Astrocyte (in vitro differentiated cells and primary cell): ENCODE data around the gene TJP1. TPM values are rescaled to one million over a fixed set of nuclear protein-coding genes. Genes with fewer than 3 reads are reported as not detected.

Experiments used
- DNase-seq: peaks from one replicate; pipeline ENCODE4 v3.0.0-alpha.2; 2010; ENCODE audit warnings: low read depth
- FAIRE-seq: peaks from 2 replicates; lab custom pipeline; 2011; peaks lifted over from hg19 to GRCh38; lab: Jason Lieb, UNC
- H2AFZ ChIP-seq: 2 replicates; pipeline ENCODE4 v1.6.0; 2012; ENCODE audit warnings: low read depth, low read length, inconsistent platforms
- H3K27ac ChIP-seq: 2 replicates; pipeline ENCODE4 v1.5.1; 2011; ENCODE audit warnings: low read depth, low read length, inconsistent platforms
- H3K27me3 ChIP-seq: 2 replicates; pipeline ENCODE4 v1.6.0; 2011; ENCODE audit warnings: low read length, inconsistent platforms; ENCODE audit not compliant: insufficient read depth
- H3K36me3 ChIP-seq: 2 replicates; pipeline ENCODE4 v1.5.1; 2011; ENCODE audit warnings: low read length, inconsistent platforms; ENCODE audit not compliant: insufficient read depth
- H3K4me1 ChIP-seq: 2 replicates; pipeline ENCODE4 v1.5.1; 2011; ENCODE audit warnings: low read length, inconsistent platforms; ENCODE audit not compliant: insufficient read depth
- H3K4me2 ChIP-seq: 2 replicates; pipeline ENCODE4 v1.6.0; 2012; ENCODE audit warnings: low read length, inconsistent platforms
- H3K4me3 ChIP-seq: 2 replicates; pipeline ENCODE4 v1.5.1; 2011; ENCODE audit warnings: low read depth, mild to moderate bottlenecking, low read length, inconsistent platforms; ENCODE audit not compliant: insufficient read depth
- H3K79me2 ChIP-seq: 2 replicates; pipeline ENCODE4 v1.6.0; 2012; ENCODE audit warnings: mild to moderate bottlenecking, low read length, inconsistent platforms; ENCODE audit not compliant: insufficient read depth
- H3K9ac ChIP-seq: 2 replicates; pipeline ENCODE4 v1.6.0; 2012; ENCODE audit warnings: mild to moderate bottlenecking, low read length, inconsistent platforms
- H3K9me3 ChIP-seq: 2 replicates; pipeline ENCODE4 v1.5.1; 2012; ENCODE audit warnings: low read depth, mild to moderate bottlenecking, low read length, inconsistent platforms; ENCODE audit not compliant: insufficient read depth
- H4K20me1 ChIP-seq: 2 replicates; pipeline ENCODE4 v1.6.0; 2012; ENCODE audit warnings: low read length, inconsistent platforms; ENCODE audit not compliant: insufficient read depth
- H3K27ac Mint-ChIP-seq: one replicate; pipeline ENCODE4 v1.8.0; 2021; ENCODE audit warnings: mild to moderate bottlenecking, mixed read lengths; ENCODE audit not compliant: unreplicated experiment
- H3K27me3 Mint-ChIP-seq: one replicate; pipeline ENCODE4 v1.8.0; 2021; ENCODE audit warnings: low read depth, mixed read lengths; ENCODE audit not compliant: unreplicated experiment
- H3K36me3 Mint-ChIP-seq: one replicate; pipeline ENCODE4 v1.8.0; 2021; ENCODE audit warnings: low read depth, mixed read lengths; ENCODE audit not compliant: unreplicated experiment
- H3K4me1 Mint-ChIP-seq: one replicate; pipeline ENCODE4 v1.8.0; 2021; ENCODE audit warnings: low read depth, mixed read lengths; ENCODE audit not compliant: unreplicated experiment
- H3K4me3 Mint-ChIP-seq: one replicate; pipeline ENCODE4 v1.8.0; 2021; ENCODE audit warnings: mild to moderate bottlenecking, moderate library complexity, mixed read lengths; ENCODE audit not compliant: unreplicated experiment
- H3K9me3 Mint-ChIP-seq: one replicate; pipeline ENCODE4 v1.8.0; 2021; ENCODE audit warnings: mild to moderate bottlenecking, mixed read lengths; ENCODE audit not compliant: unreplicated experiment
- CTCF ChIP-seq: IDR thresholded peaks from 2 replicates; pipeline ENCODE4 v1.5.1; 2011; ENCODE audit warnings: low read depth, mild to moderate bottlenecking, inconsistent platforms, low read length, moderate library complexity; ENCODE audit not compliant: insufficient read depth
- EZH2 ChIP-seq: IDR thresholded peaks from 2 replicates; pipeline ENCODE4 v1.6.1; 2012; ENCODE audit warnings: mild to moderate bottlenecking, low read length, inconsistent platforms; ENCODE audit not compliant: insufficient read depth
- total RNA-seq: library from RNA; stranded (reverse); gene quantifications from 2 replicates; pipeline ENCODE4 v1.2.1, GENCODE V29; 2021

The TJP1 gene
- total RNA-seq, 1 donor from 2014 or later, result 137 TPM

GRCh38 chr15:29826908-29827820 is 4.9 kb upstream of the TJP1 start:
- no peak overlapping the region for H3K4me2 ChIP-seq
- H3K9me3 Mint-ChIP-seq, result no peaks in the 10 kb centered on the region
- peaks cover 21% of the 10 kb centered on the region for H3K4me1 Mint-ChIP-seq
- H3K27me3 ChIP-seq, result peaks cover 5% of the 10 kb centered on the region
- no peak overlapping the region for H3K4me3 ChIP-seq
- TF ChIP-seq EZH2, result no peak
- no peak for TF ChIP-seq CTCF
- H3K36me3 Mint-ChIP-seq, result no peaks in the 10 kb centered on the region
- peaks cover 14% of the 10 kb centered on the region for H3K4me1 ChIP-seq
- H3K27ac Mint-ChIP-seq, result no peak overlapping the region
- FAIRE-seq (no peak), DNase-seq (no peak)
- no peaks in the 10 kb centered on the region for H3K9me3 ChIP-seq
- no peaks in the 10 kb centered on the region for H4K20me1 ChIP-seq
- H3K36me3 ChIP-seq, result no peaks in the 10 kb centered on the region
- H3K27me3 Mint-ChIP-seq, result no peaks in the 10 kb centered on the region
- no peak overlapping the region for H2AFZ ChIP-seq
- H3K4me3 Mint-ChIP-seq, result no peak overlapping the region
- H3K27ac ChIP-seq, result no peak overlapping the region
- H3K79me2 ChIP-seq, result no peaks in the 10 kb centered on the region
- H3K9ac ChIP-seq, result no peak overlapping the region

GRCh38 chr15:29825227-29825626 is 3.0 kb upstream of the TJP1 start:
- peak overlapping the region; percentile 66 for H3K4me2 ChIP-seq
- Mint-ChIP-seq H3K9me3 (no peaks in the 10 kb centered on the region), H3K27me3 (no peaks in the 10 kb centered on the region), H3K36me3 (no peaks in the 10 kb centered on the region), H3K27ac (peak overlapping the region; percentile 42), H3K4me1 (peaks cover 21% of the 10 kb centered on the region), H3K4me3 (peak overlapping the region; percentile 71)
- H3K36me3 ChIP-seq, result no peaks in the 10 kb centered on the region
- no peak overlapping the region for H3K9ac ChIP-seq
- peaks cover 10% of the 10 kb centered on the region for H4K20me1 ChIP-seq
- H3K27ac ChIP-seq, result no peak overlapping the region
- H3K27me3 ChIP-seq, result peaks cover 5% of the 10 kb centered on the region
- H3K4me1 ChIP-seq, result peaks cover 14% of the 10 kb centered on the region
- H3K79me2 ChIP-seq, result peaks cover 13% of the 10 kb centered on the region
- no peak overlapping the region for H3K4me3 ChIP-seq
- peak; percentile 41 for FAIRE-seq
- H2AFZ ChIP-seq, result no peak overlapping the region
- peak; percentile 58 for DNase-seq
- TF ChIP-seq EZH2 (no peak), CTCF (no peak)
- H3K9me3 ChIP-seq, result no peaks in the 10 kb centered on the region
